Liver (tissue), 9 donors: ENCODE data around the gene TUBA4A. TPM values are rescaled to one million over a fixed set of nuclear protein-coding genes. Genes with fewer than 3 reads are reported as not detected.
A peak's percentile ranks its signal among the peaks of the same experiment; 100 is the strongest.

ENCODE experiments used
- DNase-seq: peaks from one replicate; pipeline ENCODE4 v3.0.0-alpha.2; 2017; ENCODE audit warnings: low spot score
- H3K27ac ChIP-seq, 2 donors: one replicate each; pipeline ENCODE4 v1.7.0; 2013; ENCODE audit warnings: inconsistent platforms in 2 of 2, low read length in 2 of 2, control low read depth in 1 of 2, low read depth in 1 of 2, mild to moderate bottlenecking in 1 of 2
- H3K27me3 ChIP-seq, 4 donors: one replicate each; pipeline versions ENCODE4 v1.6.1 to v1.7.0; 2013; ENCODE audit warnings: low read length in 3 of 4, inconsistent platforms in 1 of 4, mild to moderate bottlenecking in 1 of 4, moderate library complexity in 1 of 4; ENCODE audit not compliant: control insufficient read depth in 4 of 4, insufficient read depth in 4 of 4
- H3K36me3 ChIP-seq, 4 donors: one replicate each; pipeline versions ENCODE4 v1.6.1 to v1.7.0; 2013; ENCODE audit warnings: low read length in 3 of 4, mild to moderate bottlenecking in 3 of 4, low read depth in 1 of 4, moderate library complexity in 1 of 4; ENCODE audit not compliant: control insufficient read depth in 4 of 4, insufficient read depth in 3 of 4
- H3K4me1 ChIP-seq, 4 donors: one replicate each; pipeline versions ENCODE4 v1.6.1 to v1.7.0; 2013; ENCODE audit warnings: low read length in 3 of 4, mild to moderate bottlenecking in 3 of 4, moderate library complexity in 1 of 4; ENCODE audit not compliant: control insufficient read depth in 4 of 4, insufficient read depth in 4 of 4
- H3K4me3 ChIP-seq, 3 donors: one replicate each; pipeline versions ENCODE4 v1.6.1 to v1.7.0; 2013; ENCODE audit warnings: low read length in 3 of 3, control low read depth in 1 of 3, low read depth in 1 of 3, mild to moderate bottlenecking in 1 of 3
- H3K9ac ChIP-seq, 2 donors: one replicate each; pipeline ENCODE4 v1.7.0; 2013; ENCODE audit warnings: low read length in 2 of 2, mild to moderate bottlenecking in 2 of 2, moderate library complexity in 2 of 2, control low read depth in 1 of 2, low read depth in 1 of 2
- H3K9me3 ChIP-seq, 4 donors: one replicate each; pipeline versions ENCODE4 v1.6.1 to v1.7.0; 2013; ENCODE audit warnings: low read length in 3 of 4; ENCODE audit not compliant: control insufficient read depth in 4 of 4
- CTCF ChIP-seq: fragments of 150-350 bp; IDR thresholded peaks from 2 replicates; pipeline ENCODE4 v1.5.1; 2017; ENCODE audit warnings: improper control_type of control experiment, low read depth, low read length; ENCODE audit not compliant: missing input control
- EGR1 ChIP-seq, 2 donors: IDR thresholded peaks; 2 replicates each; pipeline ENCODE4 v1.6.1; 2016 to 2018; ENCODE audit warnings: antibody characterized with exemption in 2 of 2, low read depth in 2 of 2
- FOXA1 ChIP-seq: IDR thresholded peaks from 2 replicates; pipeline ENCODE4 v1.6.1; 2016; ENCODE audit warnings: antibody characterized with exemption
- HNF4A ChIP-seq, 2 donors: conservative IDR thresholded peaks; 2 replicates each; pipeline ENCODE4 v1.6.1; 2016; ENCODE audit warnings: antibody characterized with exemption in 2 of 2, mild to moderate bottlenecking in 2 of 2
- JUND ChIP-seq, 2 donors: IDR thresholded peaks; 2 replicates each; pipeline ENCODE4 v1.6.1; 2016; ENCODE audit warnings: antibody characterized with exemption in 2 of 2
- MAX ChIP-seq: IDR thresholded peaks from 2 replicates; pipeline ENCODE4 v1.6.1; 2016; ENCODE audit warnings: antibody characterized with exemption
- RAD21 ChIP-seq, 2 donors: IDR thresholded peaks; 2 replicates each; pipeline ENCODE4 v1.6.1; 2016; ENCODE audit warnings: antibody characterized with exemption in 2 of 2, mild to moderate bottlenecking in 2 of 2
- RXRA ChIP-seq, 2 donors: IDR thresholded peaks; 2 replicates each; pipeline ENCODE4 v1.6.1; 2017 to 2018; ENCODE audit warnings: antibody characterized with exemption in 2 of 2, mild to moderate bottlenecking in 1 of 2
- SP1 ChIP-seq: IDR thresholded peaks from 2 replicates; pipeline ENCODE4 v1.6.1; 2018; ENCODE audit warnings: antibody characterized with exemption, mild to moderate bottlenecking
- YY1 ChIP-seq: IDR thresholded peaks from 2 replicates; pipeline ENCODE4 v1.6.1; 2016; ENCODE audit warnings: antibody characterized with exemption, mild to moderate bottlenecking
- WGBS: extraction: QIAGEN DNeasy Blood & Tissue Kit; methylation state at CpG from one replicate; pipeline ENCODE4 v1.1.7; 2013; 5-methylcytosine and 5-hydroxymethylcytosine counted together
- polyA plus RNA-seq, 2 donors: library from polyadenylated mRNA; stranded (reverse) in 1 of 2; unstranded in 1 of 2; fragments of 200-250 nt in 1 of 2; fragments of >200 nt in 1 of 2; fragmentation: Nextera tagmentation in 1 of 2; extraction: Ambion mirVana in 1 of 2; gene quantifications; one replicate each; pipeline versions ENCODE4 v1.2.1 to v1.2.3, GENCODE V29; 2013 to 2015
- total RNA-seq, 2 donors: library from RNA; depleted of rRNA; stranded (reverse); fragments of >200 nt; gene quantifications; one replicate each; pipeline ENCODE4 v1.2.3, GENCODE V29; 2014
- TF ChIP-seq, protein P1 (sequence below): IDR thresholded peaks from 2 replicates; pipeline ENCODE4 v1.6.1; 2016; ENCODE audit warnings: antibody characterized with exemption, mild to moderate bottlenecking
- TF ChIP-seq, protein P2 (sequence below): IDR thresholded peaks from 2 replicates; pipeline ENCODE4 v1.6.1; 2016; ENCODE audit warnings: antibody characterized with exemption
- donor health status: healthy.
- donor health status: healthy.
- donor health status: healthy.
- donor health status: healthy.
- donor health status: healthy.

The TUBA4A gene
- total and polyA plus RNA-seq, 4 donors, result 16.2 to 63.1 (median 31.6) TPM

DNA sequence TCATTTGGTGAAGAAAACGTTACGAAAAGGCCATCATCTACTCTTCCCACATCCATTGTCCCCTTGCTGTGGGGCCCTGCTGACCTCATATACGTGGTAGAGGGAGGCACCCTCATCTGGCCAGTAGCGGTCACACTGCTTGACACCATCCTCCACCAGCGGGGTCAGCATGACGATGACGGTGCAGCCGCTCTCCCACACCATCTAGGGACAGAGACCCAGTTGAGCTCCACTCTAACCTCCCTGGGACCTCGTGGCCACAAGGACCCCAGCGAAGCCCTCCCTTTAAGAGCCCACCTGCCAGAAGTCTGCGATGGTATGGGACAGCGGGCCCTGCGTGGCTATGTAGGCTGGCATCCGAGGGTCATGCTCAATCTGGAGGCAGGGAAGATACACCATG is 42.4 kb upstream of the TUBA4A start (continued):
- TF ChIP-seq, protein P1, sequence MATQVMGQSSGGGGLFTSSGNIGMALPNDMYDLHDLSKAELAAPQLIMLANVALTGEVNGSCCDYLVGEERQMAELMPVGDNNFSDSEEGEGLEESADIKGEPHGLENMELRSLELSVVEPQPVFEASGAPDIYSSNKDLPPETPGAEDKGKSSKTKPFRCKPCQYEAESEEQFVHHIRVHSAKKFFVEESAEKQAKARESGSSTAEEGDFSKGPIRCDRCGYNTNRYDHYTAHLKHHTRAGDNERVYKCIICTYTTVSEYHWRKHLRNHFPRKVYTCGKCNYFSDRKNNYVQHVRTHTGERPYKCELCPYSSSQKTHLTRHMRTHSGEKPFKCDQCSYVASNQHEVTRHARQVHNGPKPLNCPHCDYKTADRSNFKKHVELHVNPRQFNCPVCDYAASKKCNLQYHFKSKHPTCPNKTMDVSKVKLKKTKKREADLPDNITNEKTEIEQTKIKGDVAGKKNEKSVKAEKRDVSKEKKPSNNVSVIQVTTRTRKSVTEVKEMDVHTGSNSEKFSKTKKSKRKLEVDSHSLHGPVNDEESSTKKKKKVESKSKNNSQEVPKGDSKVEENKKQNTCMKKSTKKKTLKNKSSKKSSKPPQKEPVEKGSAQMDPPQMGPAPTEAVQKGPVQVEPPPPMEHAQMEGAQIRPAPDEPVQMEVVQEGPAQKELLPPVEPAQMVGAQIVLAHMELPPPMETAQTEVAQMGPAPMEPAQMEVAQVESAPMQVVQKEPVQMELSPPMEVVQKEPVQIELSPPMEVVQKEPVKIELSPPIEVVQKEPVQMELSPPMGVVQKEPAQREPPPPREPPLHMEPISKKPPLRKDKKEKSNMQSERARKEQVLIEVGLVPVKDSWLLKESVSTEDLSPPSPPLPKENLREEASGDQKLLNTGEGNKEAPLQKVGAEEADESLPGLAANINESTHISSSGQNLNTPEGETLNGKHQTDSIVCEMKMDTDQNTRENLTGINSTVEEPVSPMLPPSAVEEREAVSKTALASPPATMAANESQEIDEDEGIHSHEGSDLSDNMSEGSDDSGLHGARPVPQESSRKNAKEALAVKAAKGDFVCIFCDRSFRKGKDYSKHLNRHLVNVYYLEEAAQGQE, result no peak
- TF ChIP-seq YY1 (no peak), RXRA (IDR thresholded peaks at IDR 0.05) (no peak), JUND (IDR thresholded peaks at IDR 0.05) (no peak)
- TF ChIP-seq, protein P2, sequence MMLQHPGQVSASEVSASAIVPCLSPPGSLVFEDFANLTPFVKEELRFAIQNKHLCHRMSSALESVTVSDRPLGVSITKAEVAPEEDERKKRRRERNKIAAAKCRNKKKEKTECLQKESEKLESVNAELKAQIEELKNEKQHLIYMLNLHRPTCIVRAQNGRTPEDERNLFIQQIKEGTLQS, result no peak

GRCh38 chr2:219294356-219295351 is 40.9 kb upstream of the TUBA4A start:
- H3K9ac ChIP-seq, result peak overlapping the region in 1 of 2 donors; percentile 50
- WGBS, result 11% methylated on average over 67 of the region's 67 CpGs
- no peaks in the 10 kb centered on the region for H3K36me3 ChIP-seq
- peaks cover 0 to 8% (median 5%) of the 10 kb centered on the region in 4 donors for H3K4me1 ChIP-seq
- H3K9me3 ChIP-seq, result no peaks in the 10 kb centered on the region
- H3K27me3 ChIP-seq, result no peaks in the 10 kb centered on the region
- DNase-seq, result peak; percentile 94
- peak overlapping the region in 1 of 2 donors; percentile 39 for H3K27ac ChIP-seq
- peak overlapping the region; percentile 28 to 66 (median 57) for H3K4me3 ChIP-seq
- TF ChIP-seq CTCF, result peak; percentile 98
- TF ChIP-seq, protein P1, result peak; percentile 41
- peak; percentile 72 to 82 for TF ChIP-seq RAD21 (IDR thresholded peaks at IDR 0.05)
- TF ChIP-seq FOXA1, result no peak
- TF ChIP-seq, protein P2, result no peak
- TF ChIP-seq EGR1 (IDR thresholded peaks at IDR 0.05; ENCODE audit: low read depth in 2 of 2), result peak; percentile 46 to 54
- TF ChIP-seq MAX, result no peak
- no peak for TF ChIP-seq HNF4A (conservative IDR thresholded peaks at IDR 0.05)
- TF ChIP-seq SP1, result peak; percentile 21
